GM19455 (cell line): ENCODE data around the gene MAP9.
"Not testable (repeated sequence)": the region's sequence is repeated elsewhere in the genome, so short reads cannot be mapped to it uniquely, and the experiment has no call there.

Experiments used
- ATAC-seq: cut with Tn5 transposase; IDR thresholded peaks from one replicate; pipeline ENCODE4 v1.9.1; 2021; ENCODE audit not compliant: unreplicated experiment

MAP9 gene

DNA sequence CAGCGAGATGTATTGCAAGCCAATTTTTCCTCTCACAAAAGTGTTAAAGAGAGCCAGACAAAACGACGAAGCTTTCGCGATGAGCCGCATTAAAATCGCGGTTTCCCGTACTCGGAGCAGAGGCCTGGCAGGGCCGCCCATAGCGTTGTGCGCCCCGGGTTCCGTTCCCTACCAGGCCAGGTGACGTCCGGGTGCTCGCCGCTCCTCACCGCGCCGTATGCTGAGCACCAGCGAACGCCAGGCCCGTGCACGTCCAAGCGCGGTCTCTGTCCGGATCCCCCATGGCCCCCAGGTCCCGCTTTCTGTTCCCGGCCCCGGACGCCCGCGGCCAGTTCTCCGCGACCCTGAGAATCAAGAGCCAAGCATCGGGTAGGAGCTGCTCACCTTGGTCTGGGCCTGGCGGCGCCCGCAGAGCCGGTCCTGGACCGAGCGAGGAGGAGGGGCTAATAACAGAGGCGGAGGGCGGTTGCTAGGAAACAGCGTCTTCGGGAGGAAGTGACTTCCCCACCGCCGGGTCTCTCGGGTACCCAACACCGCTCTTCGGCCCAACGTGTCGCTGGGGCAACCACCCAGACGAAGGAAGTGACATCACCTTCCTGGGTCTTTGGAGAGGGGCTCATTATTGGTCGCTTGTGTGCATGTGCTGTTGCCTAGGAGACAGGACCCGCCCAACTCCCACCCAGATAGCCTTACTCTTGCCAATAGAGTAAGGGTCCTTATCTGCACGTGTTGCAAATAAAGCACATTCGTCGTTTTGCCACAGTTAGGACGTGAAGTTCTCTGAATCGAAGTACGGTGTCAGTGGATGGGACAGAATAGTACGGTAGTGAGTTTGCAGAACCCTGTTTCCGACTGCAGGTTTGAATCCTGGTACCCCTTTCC is at the start of gene MAP9:
Gene MAP9 (minus strand): TSS at position 579 of the 882 bp plus-strand sequence. CDS start 1,115 bp downstream, outside the sequence.
- ATAC-seq: peak; percentile 99

DNA sequence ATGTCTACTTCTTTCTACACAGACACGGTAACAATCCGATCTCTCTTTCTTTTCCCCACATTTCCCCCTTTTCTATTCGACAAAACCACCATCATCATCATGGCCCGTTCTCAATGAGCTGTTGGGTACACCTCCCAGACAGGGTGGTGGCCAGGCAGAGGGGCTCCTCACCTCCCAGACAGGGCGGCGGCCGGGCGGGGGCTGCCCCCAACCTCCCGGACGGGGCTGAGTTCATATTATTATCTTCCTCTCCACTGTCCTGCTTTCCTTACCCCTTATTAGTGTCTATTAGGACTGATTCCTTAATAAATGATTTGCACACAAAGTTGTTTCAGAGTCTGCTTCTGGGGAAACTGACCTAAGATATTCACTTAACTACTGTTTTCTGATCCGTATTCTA is 48.0 kb upstream of the MAP9 start:
- ATAC-seq: not testable (repeated sequence)

- no peak for ATAC-seq
Measured at GRCh38 chr4:155423671-155424070, 46.9 kb upstream of the MAP9 start.

GRCh38 chr4:155419266-155419665 is 42.5 kb upstream of the MAP9 start:
- no peak for ATAC-seq

DNA sequence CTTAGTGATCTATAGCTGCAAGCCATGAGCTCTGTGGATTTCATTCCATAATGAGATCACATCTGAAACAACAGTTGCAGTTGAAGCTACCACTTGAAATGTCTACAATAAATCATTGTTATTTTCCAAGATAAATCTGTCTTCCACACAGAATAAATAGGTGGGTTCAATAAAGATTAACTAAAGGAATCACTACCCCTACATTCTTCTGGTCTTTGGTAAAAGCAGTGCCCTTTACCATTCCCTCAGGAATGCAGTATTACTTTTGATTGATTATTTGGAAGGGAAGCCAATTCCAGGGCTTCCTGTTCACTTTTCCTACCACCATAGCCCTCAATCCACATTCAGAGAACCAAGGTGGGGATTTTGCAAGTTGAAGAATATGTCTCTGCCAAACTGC is 38.9 kb upstream of the MAP9 start:
- ATAC-seq: no peak

DNA sequence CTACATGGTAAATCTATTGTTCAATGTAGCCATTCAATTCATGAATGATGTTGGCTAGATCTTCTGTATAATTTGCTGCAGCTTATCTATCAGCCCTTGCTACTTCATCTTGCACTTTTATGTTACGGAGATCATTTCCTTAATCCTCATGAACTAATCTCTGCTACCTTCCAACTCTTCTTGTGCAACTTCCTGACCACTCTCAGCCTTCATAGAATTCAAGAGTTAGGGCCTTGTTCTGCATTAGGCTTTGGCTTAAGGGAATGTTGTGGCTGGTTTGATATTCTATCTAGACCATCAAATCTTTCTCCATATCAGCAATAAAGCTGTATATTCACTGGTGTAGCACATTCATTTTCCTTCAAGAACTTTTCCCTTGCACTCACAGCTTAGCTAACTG is 36.7 kb upstream of the MAP9 start:
- no peak for ATAC-seq

GRCh38 chr4:155411546-155411945 is 34.8 kb upstream of the MAP9 start:
- ATAC-seq: no peak

- ATAC-seq: no peak
Measured at GRCh38 chr4:155408796-155409195, 32.0 kb upstream of the MAP9 start.

GRCh38 chr4:155407480-155407879 is 30.7 kb upstream of the MAP9 start:
- no peak for ATAC-seq

GRCh38 chr4:155405059-155405458 is 28.3 kb upstream of the MAP9 start:
- ATAC-seq: no peak

- ATAC-seq: no peak
Measured at GRCh38 chr4:155403886-155404285, 27.1 kb upstream of the MAP9 start.

DNA sequence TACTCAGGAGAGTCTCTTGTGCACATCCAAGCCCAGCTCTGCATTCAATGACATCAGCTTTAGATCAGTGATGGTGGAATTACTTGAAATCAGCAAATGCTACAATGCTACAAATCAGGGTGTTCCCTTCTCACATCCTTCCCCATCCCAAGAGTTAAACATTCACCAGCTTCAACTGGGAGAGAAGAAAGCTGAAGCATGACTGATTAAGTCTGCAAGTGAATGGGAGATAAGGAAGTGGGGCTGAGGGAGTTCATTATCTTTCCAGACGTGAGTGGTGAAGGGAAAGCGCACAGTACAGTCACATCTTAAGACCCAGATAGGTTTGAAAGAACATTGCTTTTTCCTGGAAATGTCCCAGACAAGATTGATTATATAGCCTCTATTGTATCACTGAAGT is 26.2 kb upstream of the MAP9 start:
- ATAC-seq: no peak

- no peak for ATAC-seq
Measured at GRCh38 chr4:155400893-155401292, 24.1 kb upstream of the MAP9 start.

GRCh38 chr4:155399974-155400697 is 23.4 kb upstream of the MAP9 start:
- no peak for ATAC-seq

DNA sequence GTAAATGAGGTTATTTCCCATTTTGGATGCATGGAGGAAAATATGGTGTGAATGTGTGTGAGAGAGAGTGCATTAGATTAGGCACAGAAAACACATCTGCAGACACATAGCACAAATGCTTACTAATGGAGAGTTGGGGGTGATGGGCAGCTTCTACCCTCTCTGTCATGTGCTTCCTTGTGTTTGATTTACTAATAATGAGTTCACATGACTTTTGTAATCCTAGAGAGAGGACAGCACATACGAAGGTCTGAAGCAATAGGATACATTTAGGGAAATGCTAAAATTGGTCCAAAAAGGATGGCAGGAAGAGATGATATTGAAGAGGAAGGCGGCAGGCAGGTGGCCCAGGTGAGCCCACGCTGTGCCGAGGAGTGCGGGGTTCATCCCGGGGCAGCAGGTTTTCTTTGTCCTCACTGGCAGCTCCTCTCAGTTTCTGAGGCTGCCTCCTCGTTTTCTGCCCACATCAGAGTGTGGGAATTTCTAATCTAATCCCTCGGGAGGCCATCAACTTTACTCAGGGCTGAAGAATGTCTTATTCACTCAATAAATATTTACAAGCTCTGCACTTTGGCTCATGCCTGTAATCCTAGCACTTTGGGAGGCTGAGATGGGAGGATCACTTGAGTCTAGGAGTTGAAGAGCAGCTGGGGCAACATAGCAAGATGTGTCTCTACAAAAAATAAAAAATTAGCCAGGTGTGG is 15.9 kb upstream of the MAP9 start:
- no peak for ATAC-seq

- ATAC-seq: no peak
Measured at GRCh38 chr4:155391932-155392331, 15.2 kb upstream of the MAP9 start.

- ATAC-seq: no peak
Measured at GRCh38 chr4:155388162-155388561, 11.4 kb upstream of the MAP9 start.

- no peak for ATAC-seq
Measured at GRCh38 chr4:155383541-155383940, 6.8 kb upstream of the MAP9 start.

- no peak for ATAC-seq
Measured at GRCh38 chr4:155377276-155377675, 511 bp upstream of the MAP9 start.

DNA sequence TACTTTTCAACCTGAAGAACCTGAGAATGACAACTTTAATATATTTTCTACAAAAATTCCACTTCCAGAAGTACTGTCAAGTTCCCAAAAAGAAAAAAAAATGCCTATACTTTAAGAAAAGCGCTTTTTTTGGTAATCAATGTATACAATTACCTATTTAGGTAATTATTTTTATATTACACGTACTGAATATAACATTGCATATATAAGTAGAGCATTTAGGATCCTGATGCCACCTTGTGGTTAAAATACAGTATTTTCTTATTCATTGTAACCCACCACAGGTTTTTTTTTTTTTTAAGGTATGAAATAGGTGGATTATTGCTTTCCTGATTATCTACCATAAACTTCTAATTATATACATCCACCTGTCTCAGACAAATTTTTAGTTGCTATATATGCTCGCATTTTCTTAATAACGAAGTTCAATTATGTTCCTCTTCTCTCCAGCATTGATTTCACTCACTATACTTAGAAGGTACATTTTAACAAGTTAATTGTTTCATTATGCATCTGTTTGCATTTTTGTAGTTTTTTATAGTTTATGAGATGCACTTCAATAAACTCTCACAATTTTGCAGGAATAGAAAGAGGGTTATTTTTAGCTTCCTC is 5.2 kb downstream of the MAP9 start:
- no peak for ATAC-seq

DNA sequence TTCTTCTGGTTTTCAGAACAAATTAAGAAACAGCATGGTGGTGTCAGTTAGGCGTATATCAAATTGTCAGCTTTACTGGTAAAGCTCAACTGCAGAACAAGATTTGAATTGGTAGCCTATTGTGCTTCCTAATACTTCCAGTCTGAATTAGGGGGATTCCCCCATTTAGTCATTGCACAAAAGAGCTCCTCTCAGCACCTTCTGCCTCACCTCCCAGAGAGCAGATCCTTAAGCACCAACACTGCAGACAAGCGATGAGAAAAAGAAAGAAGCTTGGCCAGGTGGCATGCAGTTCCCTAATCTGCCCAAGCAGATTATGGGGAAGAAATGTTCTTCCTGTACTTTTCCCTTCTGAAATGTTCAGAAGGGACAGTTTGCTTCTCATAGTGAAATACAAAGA is 9.2 kb downstream of the MAP9 start:
- no peak for ATAC-seq
